ENCODE data around the gene BTBD10.
"Not testable (repeated sequence)": the region's sequence is repeated elsewhere in the genome, so short reads cannot be mapped to it uniquely, and the experiment has no call there.

BTBD10 gene

GRCh38 chr11:13438291-13438690 lies 24.7 kb downstream of the BTBD10 start:
- DNase-seq = no peak

- not testable (repeated sequence) for DNase-seq
Measured at GRCh38 chr11:13436836-13437235, 26.2 kb downstream of the BTBD10 start.

- no peak for DNase-seq
Measured at GRCh38 chr11:13434247-13435205, 28.5 kb downstream of the BTBD10 start.

- no peak for DNase-seq
Measured at GRCh38 chr11:13433437-13433836, 29.6 kb downstream of the BTBD10 start.

- no peak for DNase-seq
Measured at GRCh38 chr11:13429836-13430235, 33.2 kb downstream of the BTBD10 start.

GRCh38 chr11:13429288-13429687 lies 33.7 kb downstream of the BTBD10 start:
- DNase-seq = no peak

GRCh38 chr11:13427440-13427839 lies 35.6 kb downstream of the BTBD10 start:
- DNase-seq = no peak

- DNase-seq = no peak
Measured at GRCh38 chr11:13423372-13423771, 39.6 kb downstream of the BTBD10 start.

- DNase-seq = no peak
Measured at GRCh38 chr11:13421561-13421960, 41.5 kb downstream of the BTBD10 start.

- DNase-seq = no peak
Measured at GRCh38 chr11:13415201-13415600, 47.8 kb downstream of the BTBD10 start.

- no peak for DNase-seq
Measured at GRCh38 chr11:13405220-13405619, 57.8 kb downstream of the BTBD10 start.

- not testable (repeated sequence) for DNase-seq
Measured at GRCh38 chr11:13398335-13398734, 64.7 kb downstream of the BTBD10 start.

- no peak for DNase-seq
Measured at GRCh38 chr11:13391217-13391616, 71.8 kb downstream of the BTBD10 start.

- DNase-seq = no peak
Measured at GRCh38 chr11:13388741-13389140, 74.3 kb downstream of the BTBD10 start.

- peak; percentile 65 for DNase-seq
Measured at GRCh38 chr11:13386567-13386966, 76.5 kb downstream of the BTBD10 start.

GRCh38 chr11:13384908-13385640 lies 77.9 kb downstream of the BTBD10 start:
- no peak for DNase-seq

GRCh38 chr11:13382751-13383150 lies 80.3 kb downstream of the BTBD10 start:
- no peak for DNase-seq

GRCh38 chr11:13380731-13381130 lies 82.3 kb downstream of the BTBD10 start:
- DNase-seq = no peak

GRCh38 chr11:13378316-13378715 lies 84.7 kb downstream of the BTBD10 start:
- DNase-seq = no peak

- peak; percentile 9 for DNase-seq
Measured at GRCh38 chr11:13376838-13377237, 86.2 kb downstream of the BTBD10 start.

GRCh38 chr11:13376402-13376801 lies 86.6 kb downstream of the BTBD10 start:
- no peak for DNase-seq

GRCh38 chr11:13375798-13376197 lies 87.2 kb downstream of the BTBD10 start:
- no peak for DNase-seq

- DNase-seq = no peak
Measured at GRCh38 chr11:13373216-13373615, 89.8 kb downstream of the BTBD10 start.

GRCh38 chr11:13368041-13368446 lies 95.0 kb downstream of the BTBD10 start:
- DNase-seq = no peak
